ENCODE results near the gene WIF1.

DNA sequence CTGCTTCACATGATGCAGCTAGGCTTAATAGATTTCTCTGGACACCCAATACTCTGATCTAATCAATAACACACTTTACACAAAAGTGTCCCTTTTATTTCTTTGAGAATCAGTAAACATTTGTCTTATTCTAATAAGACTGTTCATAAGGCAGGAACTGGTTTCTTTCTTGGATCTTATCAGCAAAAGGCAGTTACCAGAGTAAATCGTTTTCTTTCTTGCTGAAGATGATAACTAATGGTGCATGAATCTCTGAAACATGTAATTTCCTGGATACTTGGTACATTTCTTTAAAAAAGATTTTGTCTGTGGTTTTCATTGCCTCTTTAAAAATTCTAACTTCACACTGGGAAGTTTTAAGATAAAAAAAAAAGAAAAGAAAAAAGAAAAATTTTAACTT, 39.6 kb downstream of the WIF1 start:
- TF ChIP-seq POLR2AphosphoS5 (IDR thresholded peaks at IDR 0.05; ENCODE audit: low read depth, low read length) (no peak), POLR2A (IDR thresholded peaks at IDR 0.05; ENCODE audit: low read depth, low read length) (no peak)
